H9 (cell line): ENCODE measurements around the gene MOB3B. TPM values are rescaled to one million over a fixed set of nuclear protein-coding genes. Genes with fewer than 3 reads are reported as not detected.
"Not testable (repeated sequence)": the region's sequence is repeated elsewhere in the genome, so short reads cannot be mapped to it uniquely, and the experiment has no call there.

Experiments used
- DNase-seq: peaks from one replicate; pipeline ENCODE4 v3.0.0-alpha.2; 2017
- H2AFZ ChIP-seq: one replicate; pipeline ENCODE4 v1.6.1; 2013; ENCODE audit warnings: mild to moderate bottlenecking, low read length, control low read depth, moderate library complexity
- H2AK5ac ChIP-seq: 2 replicates; pipeline ENCODE4 v1.6.1; 2013; ENCODE audit warnings: low read length, control low read depth, mixed read lengths; ENCODE audit not compliant: insufficient read length
- H2BK120ac ChIP-seq: one replicate; pipeline ENCODE4 v1.6.1; 2013; ENCODE audit warnings: low read depth, mild to moderate bottlenecking, low read length, control low read depth, inconsistent platforms; ENCODE audit not compliant: poor library complexity, severe bottlenecking
- H2BK12ac ChIP-seq: 2 replicates; pipeline ENCODE4 v1.6.1; 2013; ENCODE audit warnings: low read length, control low read depth, mixed read lengths, low read depth; ENCODE audit not compliant: insufficient read length
- H2BK15ac ChIP-seq: 2 replicates; pipeline ENCODE4 v1.6.1; 2013; ENCODE audit warnings: low read depth, low read length, control low read depth
- H2BK20ac ChIP-seq: one replicate; pipeline ENCODE4 v1.6.1; 2013; ENCODE audit warnings: low read depth, mild to moderate bottlenecking, low read length, control low read depth, inconsistent platforms; ENCODE audit not compliant: poor library complexity, severe bottlenecking
- H2BK5ac ChIP-seq: 2 replicates; pipeline ENCODE4 v1.6.1; 2013; ENCODE audit warnings: low read length, control low read depth, mixed read lengths; ENCODE audit not compliant: insufficient read length
- H3K14ac ChIP-seq: 2 replicates; pipeline ENCODE4 v1.6.1; 2013; ENCODE audit warnings: low read length, control low read depth; ENCODE audit not compliant: insufficient read depth
- H3K18ac ChIP-seq: 2 replicates; pipeline ENCODE4 v1.6.1; 2013; ENCODE audit warnings: low read depth, mild to moderate bottlenecking, mixed read lengths, low read length, control low read depth; ENCODE audit not compliant: insufficient read length
- H3K23ac ChIP-seq: 2 replicates; pipeline ENCODE4 v1.6.1; 2013; ENCODE audit warnings: low read length, control low read depth, mixed read lengths, low read depth; ENCODE audit not compliant: insufficient read length
- H3K23me2 ChIP-seq: 2 replicates; pipeline ENCODE4 v1.6.1; 2013; ENCODE audit warnings: low read depth, mild to moderate bottlenecking, mixed read lengths, low read length, control low read depth; ENCODE audit not compliant: insufficient read length, poor library complexity, severe bottlenecking
- H3K27ac ChIP-seq: 2 replicates; pipeline ENCODE4 v1.5.1; 2013; ENCODE audit warnings: low read length, control low read depth, mixed read lengths, low read depth; ENCODE audit not compliant: insufficient read length
- H3K27me3 ChIP-seq: 2 replicates; pipeline ENCODE4 v1.6.1; 2013; ENCODE audit warnings: low read length, control low read depth, inconsistent platforms; ENCODE audit not compliant: insufficient read depth
- H3K4ac ChIP-seq: 2 replicates; pipeline ENCODE4 v1.6.1; 2013; ENCODE audit warnings: low read depth, mild to moderate bottlenecking, control low read depth, inconsistent platforms, low read length, moderate library complexity
- H3K4me1 ChIP-seq: 2 replicates; pipeline ENCODE4 v1.6.1; 2013; ENCODE audit warnings: low read length, control low read depth, inconsistent platforms; ENCODE audit not compliant: insufficient read depth
- H3K4me2 ChIP-seq: 2 replicates; pipeline ENCODE4 v1.6.1; 2013; ENCODE audit warnings: low read length, control low read depth, mixed read lengths; ENCODE audit not compliant: insufficient read length, insufficient read depth
- H3K56ac ChIP-seq: 2 replicates; pipeline ENCODE4 v1.6.1; 2013; ENCODE audit warnings: low read depth, mild to moderate bottlenecking, mixed read lengths, low read length, control low read depth; ENCODE audit not compliant: insufficient read length
- H3K79me1 ChIP-seq: 2 replicates; pipeline ENCODE4 v1.6.1; 2013; ENCODE audit warnings: low read depth, mild to moderate bottlenecking, moderate library complexity, low read length, control low read depth, inconsistent platforms; ENCODE audit not compliant: insufficient read depth, poor library complexity, severe bottlenecking
- H3K79me2 ChIP-seq: 2 replicates; pipeline ENCODE4 v1.6.1; 2013; ENCODE audit warnings: low read length, control low read depth, inconsistent platforms; ENCODE audit not compliant: insufficient read depth
- H3K9ac ChIP-seq: 2 replicates; pipeline ENCODE4 v1.6.1; 2013; ENCODE audit warnings: low read length, control low read depth, mixed read lengths; ENCODE audit not compliant: insufficient read length; ENCODE audit errors: extremely low read depth
- H3K9me3 ChIP-seq: one replicate; pipeline ENCODE4 v1.6.1; 2013; ENCODE audit warnings: low read depth, low read length, inconsistent platforms; ENCODE audit not compliant: control insufficient read depth
- H3T11ph ChIP-seq: one replicate; pipeline ENCODE4 v1.6.1; 2013; ENCODE audit warnings: mild to moderate bottlenecking, low read length, control low read depth, inconsistent platforms
- H4K20me1 ChIP-seq: one replicate; pipeline ENCODE4 v1.6.1; 2013; ENCODE audit not compliant: control insufficient read depth, insufficient read length, insufficient read depth
- H4K5ac ChIP-seq: 2 replicates; pipeline ENCODE4 v1.6.1; 2013; ENCODE audit warnings: low read depth, mild to moderate bottlenecking, mixed read lengths, low read length, control low read depth; ENCODE audit not compliant: insufficient read length
- H4K8ac ChIP-seq: replicated peaks from 2 replicates; pipeline ENCODE4 v1.6.1; 2013; ENCODE audit warnings: low read length, control low read depth, mixed read lengths, low read depth; ENCODE audit not compliant: insufficient read length
- H4K91ac ChIP-seq: 2 replicates; pipeline ENCODE4 v1.6.1; 2013; ENCODE audit warnings: low read depth, mild to moderate bottlenecking, moderate library complexity, mixed read lengths, low read length, control low read depth; ENCODE audit not compliant: insufficient read length
- H3K27ac Mint-ChIP-seq, 3 experiments: 2 replicates in 2 of 3; 3 replicates in 1 of 3; pipeline ENCODE4 v1.8.0; 2020 to 2021; ENCODE audit warnings: mixed read lengths in 3 of 3, mild to moderate bottlenecking in 1 of 3, moderate library complexity in 1 of 3
- H3K27me3 Mint-ChIP-seq: 2 replicates; pipeline ENCODE4 v1.8.0; 2021; ENCODE audit warnings: low read depth, mild to moderate bottlenecking, moderate library complexity, mixed read lengths
- H3K36me3 Mint-ChIP-seq, 3 experiments: 2 replicates in 2 of 3; 3 replicates in 1 of 3; pipeline ENCODE4 v1.8.0; 2020 to 2021; ENCODE audit warnings: low read depth in 3 of 3, mixed read lengths in 3 of 3; ENCODE audit not compliant: insufficient read depth in 1 of 3
- H3K4me1 Mint-ChIP-seq, 2 experiments: 2 replicates each; pipeline ENCODE4 v1.8.0; 2020; ENCODE audit warnings: mixed read lengths in 2 of 2
- H3K4me3 Mint-ChIP-seq, 2 experiments: 2 replicates in 1 of 2; 3 replicates in 1 of 2; pipeline ENCODE4 v1.8.0; 2020 to 2021; ENCODE audit warnings: mild to moderate bottlenecking in 2 of 2, mixed read lengths in 2 of 2, moderate library complexity in 1 of 2
- H3K9me3 Mint-ChIP-seq, 2 experiments: 2 replicates in 1 of 2; 3 replicates in 1 of 2; pipeline ENCODE4 v1.8.0; 2020; ENCODE audit warnings: mild to moderate bottlenecking in 2 of 2, mixed read lengths in 2 of 2, moderate library complexity in 1 of 2
- WGBS: extraction: QIAGEN DNeasy Blood & Tissue Kit; methylation state at CpG from one replicate; pipeline ENCODE4 v1.1.7; 2013; ENCODE audit warnings: missing lambda C conversion rate, low lambda C conversion rate, mixed read lengths; ENCODE audit not compliant: insufficient read length; ENCODE audit errors: extremely low coverage; 5-methylcytosine and 5-hydroxymethylcytosine counted together
- total RNA-seq: library from RNA; stranded (reverse); gene quantifications from 2 replicates; pipeline ENCODE4 v1.2.1, GENCODE V29; 2021
- TF ChIP-seq, protein P1 (sequence below): fragments of 200-600 bp; sonication (generic); conservative IDR thresholded peaks from 3 replicates; pipeline ENCODE4 v1.8.0; 2021; ENCODE audit warnings: antibody characterized with exemption, mild to moderate bottlenecking

MOB3B gene
- total RNA-seq, 1 experiment from 2014 or later = 9.8 TPM

DNA sequence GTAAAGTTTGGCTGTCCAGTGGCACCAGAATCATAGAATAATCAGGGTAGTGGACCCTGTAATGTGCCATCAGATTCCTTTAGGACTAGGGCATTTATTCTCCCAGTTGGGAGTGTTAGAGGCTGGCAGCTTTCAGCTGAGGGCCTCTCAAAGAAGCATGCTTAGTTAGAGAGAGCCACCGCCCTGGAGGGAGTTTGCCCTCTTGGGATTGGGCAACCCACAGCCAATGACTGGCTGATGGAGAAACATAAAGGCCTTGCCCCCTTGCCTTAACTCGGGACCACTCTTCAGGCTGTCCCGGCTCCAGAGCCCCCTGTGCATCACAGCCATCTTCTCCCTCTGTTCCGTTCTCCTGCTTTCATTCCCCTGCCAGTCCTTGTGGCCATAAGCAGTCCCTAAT is 26.0 kb downstream of the MOB3B start:
- H3K23ac ChIP-seq = no peak overlapping the region
- H3K27me3 Mint-ChIP-seq = no peaks in the 10 kb centered on the region
- H3K4me2 ChIP-seq = no peak overlapping the region
- no peaks in the 10 kb centered on the region for H4K20me1 ChIP-seq
- H2BK12ac ChIP-seq = no peak overlapping the region
- no peaks in the 10 kb centered on the region for H3K79me1 ChIP-seq
- no peak for DNase-seq
- no peak overlapping the region for H4K5ac ChIP-seq
- H3K9ac ChIP-seq = peak overlapping the region; percentile 19
- no peak overlapping the region for H2BK20ac ChIP-seq
- H3K14ac ChIP-seq = no peak overlapping the region
- H2AFZ ChIP-seq = no peak overlapping the region
- no peak overlapping the region for H3K27ac Mint-ChIP-seq
- no peak overlapping the region for H3K18ac ChIP-seq
- no peaks in the 10 kb centered on the region for H3K23me2 ChIP-seq
- H3K79me2 ChIP-seq = no peaks in the 10 kb centered on the region
- no peaks in the 10 kb centered on the region for H3K27me3 ChIP-seq
- no peak overlapping the region for H3T11ph ChIP-seq
- H3K27ac ChIP-seq = no peak overlapping the region
- no CpG with 5 or more reads among the region's 4 CpGs for WGBS
- no peak overlapping the region for H2BK5ac ChIP-seq
- no peak overlapping the region for H2AK5ac ChIP-seq
- no peak overlapping the region for H2BK15ac ChIP-seq
- H3K4me1 ChIP-seq = peaks cover 3% of the 10 kb centered on the region; the same call in 1 of the 2 replicates
- H3K4me1 Mint-ChIP-seq = peaks cover 26 to 34% of the 10 kb centered on the region in 2 experiments
- no peaks in the 10 kb centered on the region for H3K9me3 ChIP-seq
- peaks cover 13 to 17% (median 14%) of the 10 kb centered on the region in 3 experiments for H3K36me3 Mint-ChIP-seq
- TF ChIP-seq, protein P1, sequence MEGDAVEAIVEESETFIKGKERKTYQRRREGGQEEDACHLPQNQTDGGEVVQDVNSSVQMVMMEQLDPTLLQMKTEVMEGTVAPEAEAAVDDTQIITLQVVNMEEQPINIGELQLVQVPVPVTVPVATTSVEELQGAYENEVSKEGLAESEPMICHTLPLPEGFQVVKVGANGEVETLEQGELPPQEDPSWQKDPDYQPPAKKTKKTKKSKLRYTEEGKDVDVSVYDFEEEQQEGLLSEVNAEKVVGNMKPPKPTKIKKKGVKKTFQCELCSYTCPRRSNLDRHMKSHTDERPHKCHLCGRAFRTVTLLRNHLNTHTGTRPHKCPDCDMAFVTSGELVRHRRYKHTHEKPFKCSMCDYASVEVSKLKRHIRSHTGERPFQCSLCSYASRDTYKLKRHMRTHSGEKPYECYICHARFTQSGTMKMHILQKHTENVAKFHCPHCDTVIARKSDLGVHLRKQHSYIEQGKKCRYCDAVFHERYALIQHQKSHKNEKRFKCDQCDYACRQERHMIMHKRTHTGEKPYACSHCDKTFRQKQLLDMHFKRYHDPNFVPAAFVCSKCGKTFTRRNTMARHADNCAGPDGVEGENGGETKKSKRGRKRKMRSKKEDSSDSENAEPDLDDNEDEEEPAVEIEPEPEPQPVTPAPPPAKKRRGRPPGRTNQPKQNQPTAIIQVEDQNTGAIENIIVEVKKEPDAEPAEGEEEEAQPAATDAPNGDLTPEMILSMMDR = no peak
- H3K9me3 Mint-ChIP-seq = peaks cover 2 to 8% of the 10 kb centered on the region in 2 experiments; a peak in 2 of 5 replicates
- no peak overlapping the region for H3K4me3 Mint-ChIP-seq
- H3K4ac ChIP-seq = no peak overlapping the region
- H3K56ac ChIP-seq = no peak overlapping the region
- H2BK120ac ChIP-seq = no peak overlapping the region
- no peak overlapping the region for H4K91ac ChIP-seq
- H4K8ac ChIP-seq = no peak overlapping the region

DNA sequence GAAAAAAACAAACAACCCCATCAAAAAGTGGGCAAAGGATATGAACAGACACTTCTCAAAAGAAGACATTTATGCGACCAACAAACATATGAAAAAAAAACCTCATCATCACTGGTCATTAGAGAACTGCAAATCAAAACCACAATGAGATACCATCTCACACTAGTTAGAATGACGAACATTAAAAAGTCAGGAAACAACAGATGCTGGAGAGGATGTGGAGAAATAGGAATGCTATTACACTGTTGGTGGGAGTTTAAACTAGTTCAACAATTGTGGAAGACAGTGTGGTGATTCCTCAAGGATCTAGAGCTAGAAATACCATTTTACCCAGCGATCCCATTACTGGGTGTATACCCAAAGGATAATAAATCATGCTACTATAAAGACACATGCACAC is 28.7 kb downstream of the MOB3B start:
- H2BK15ac ChIP-seq, H3K27ac ChIP-seq, H2BK12ac ChIP-seq, H3K18ac ChIP-seq, H4K5ac ChIP-seq, H3K4me2 ChIP-seq, H4K8ac ChIP-seq, H3K9me3 Mint-ChIP-seq, H3K27ac Mint-ChIP-seq, H3K56ac ChIP-seq, H2BK120ac ChIP-seq, H3K27me3 ChIP-seq, H3K4ac ChIP-seq, H3T11ph ChIP-seq, H2AFZ ChIP-seq, H3K79me2 ChIP-seq, H4K91ac ChIP-seq, H3K36me3 Mint-ChIP-seq, H3K23me2 ChIP-seq, H2BK20ac ChIP-seq, H3K14ac ChIP-seq, H3K9me3 ChIP-seq, H3K23ac ChIP-seq, H4K20me1 ChIP-seq, H3K27me3 Mint-ChIP-seq, H2AK5ac ChIP-seq, H3K4me3 Mint-ChIP-seq, H3K79me1 ChIP-seq, H2BK5ac ChIP-seq, DNase-seq, H3K9ac ChIP-seq: not testable (repeated sequence)
- H3K4me1 ChIP-seq = peaks cover 10% of the 10 kb centered on the region; the same call in 1 of the 2 replicates
- peaks cover 49 to 55% of the 10 kb centered on the region in 2 experiments for H3K4me1 Mint-ChIP-seq
- WGBS = no CpG with 5 or more reads among the region's 3 CpGs
